GM18858 (cell line): ENCODE results near the gene SPTLC2.

Source experiments
- ATAC-seq: cut with Tn5 transposase; IDR thresholded peaks from one replicate; pipeline ENCODE4 v1.9.1; 2021; ENCODE audit not compliant: unreplicated experiment

SPTLC2 gene

GRCh38 chr14:77474479-77475177 lies 141.8 kb downstream of the SPTLC2 start:
- ATAC-seq, result no peak

- no peak for ATAC-seq
Observed at GRCh38 chr14:77473921-77474320, 142.5 kb downstream of the SPTLC2 start.

GRCh38 chr14:77470224-77470870 lies 146.1 kb downstream of the SPTLC2 start:
- no peak for ATAC-seq

GRCh38 chr14:77469539-77469938 lies 146.9 kb downstream of the SPTLC2 start:
- ATAC-seq, result no peak

DNA sequence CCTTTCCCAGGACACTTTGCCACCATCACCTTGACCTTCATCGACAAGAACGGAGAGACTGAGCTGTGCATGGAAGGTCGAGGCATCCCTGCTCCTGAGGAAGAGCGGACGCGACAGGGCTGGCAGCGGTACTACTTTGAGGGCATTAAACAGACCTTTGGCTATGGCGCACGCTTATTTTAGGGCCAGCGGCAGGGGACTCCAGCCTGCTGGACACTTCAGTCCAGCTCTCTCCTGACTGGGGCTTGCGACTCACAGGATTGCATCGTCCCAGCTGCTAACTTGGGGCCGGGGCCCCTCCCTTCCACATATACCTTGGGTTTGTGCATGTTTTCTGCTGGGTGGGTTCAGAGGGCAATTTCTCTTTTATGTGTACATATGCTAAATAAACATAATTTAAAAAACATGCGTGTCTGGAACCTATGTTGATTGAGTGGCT lies 147.4 kb downstream of the SPTLC2 start:
- ATAC-seq, result no peak

DNA sequence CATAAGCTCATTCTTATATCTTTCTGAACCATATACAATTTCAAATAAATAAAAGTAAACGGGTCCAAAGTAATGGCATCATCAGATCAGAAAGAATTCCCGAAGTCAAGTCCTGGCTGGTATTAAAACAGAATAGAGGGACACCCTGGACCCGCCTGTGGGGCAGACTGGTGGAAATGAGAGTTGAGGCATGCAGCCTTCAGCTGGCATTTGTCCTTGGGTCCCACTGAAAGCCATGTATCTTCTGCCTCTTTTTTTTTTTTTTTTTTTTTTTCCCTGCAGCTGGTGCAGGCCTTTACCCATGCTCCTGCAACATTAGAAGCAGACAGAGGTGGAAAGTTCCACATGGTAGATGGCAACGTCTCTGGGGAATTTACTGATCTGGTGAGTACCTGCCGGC lies 148.6 kb downstream of the SPTLC2 start:
- ATAC-seq, result no peak

- no peak for ATAC-seq
Observed at GRCh38 chr14:77459072-77459723, 157.2 kb downstream of the SPTLC2 start.

GRCh38 chr14:77458249-77458950 lies 158.0 kb downstream of the SPTLC2 start:
- peak; percentile 13 for ATAC-seq

- ATAC-seq, result peak; percentile 82
Observed at GRCh38 chr14:77457522-77458248, 158.8 kb downstream of the SPTLC2 start, which contains the start of the genes AHSA1 and VIPAS39. Gene AHSA1, plus strand, starts transcription at chr14:77458093. Its CDS starts 97 bp downstream, at chr14:77458190. Gene VIPAS39, minus strand, starts transcription at chr14:77457601. Its CDS starts 3,499 bp downstream, at chr14:77454102.

DNA sequence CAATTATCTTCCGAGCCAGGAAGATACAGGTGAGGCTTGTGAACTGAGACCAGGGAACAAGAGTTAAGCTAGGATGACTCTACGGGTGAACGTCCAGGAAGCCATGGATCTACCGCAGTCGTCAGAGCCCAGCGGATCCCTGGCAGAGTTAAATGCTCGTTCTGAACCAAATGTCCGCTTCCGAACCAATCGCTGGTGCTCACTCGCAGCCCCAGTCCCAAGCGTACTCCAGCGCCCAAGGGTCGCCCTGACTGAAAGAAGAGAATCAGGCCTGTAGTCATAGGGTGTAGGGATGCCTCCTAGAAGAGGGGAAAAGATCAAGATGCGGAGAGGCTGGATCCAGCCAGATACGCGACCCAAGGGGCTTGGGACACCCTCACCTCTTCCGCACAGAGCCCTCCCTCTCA lies 159.3 kb downstream of the SPTLC2 start:
- ATAC-seq, result no peak
